Breast epithelium (tissue), 3 donors: ENCODE data around the gene CFD.

Source experiments
- CTCF ChIP-seq, 3 donors: fragments of 450-650 bp; IDR thresholded peaks; one replicate each; pipeline ENCODE4 v1.5.1; 2016 to 2017; ENCODE audit warnings: antibody characterized with exemption in 3 of 3, mild to moderate bottlenecking in 3 of 3, moderate library complexity in 3 of 3
- POLR2AphosphoS5 ChIP-seq, 3 donors: sonication (generic); formaldehyde crosslinking; IDR thresholded peaks; one replicate each; pipeline ENCODE4 v1.6.1; 2017; ENCODE audit warnings: antibody characterized with exemption in 3 of 3

GRCh38 chr19:858868-859843 lies at the start of gene CFD:
- TF ChIP-seq POLR2AphosphoS5 (IDR thresholded peaks at IDR 0.05) = peak in 2 of 3 donors; percentile 38 to 65
- TF ChIP-seq CTCF (IDR thresholded peaks at IDR 0.05) = no peak
